ENCODE data around the gene RIMKLB.
"Not testable (repeated sequence)": the region's sequence is repeated elsewhere in the genome, so short reads cannot be mapped to it uniquely, and the experiment has no call there.

- TF ChIP-seq CTCF (conservative IDR thresholded peaks at IDR 0.05 in 1 of 2, IDR thresholded peaks at IDR 0.05 in 1 of 2; ENCODE audit: low read depth in 1 of 2, low read length in 2 of 2); EZH2 (IDR thresholded peaks at IDR 0.05; ENCODE audit: low read length, missing control alignments): not testable (repeated sequence)
Observed at GRCh38 chr12:8787206-8787605, 89.4 kb downstream of the RIMKLB start.

Measured in fibroblast of lung (primary cell).